Vagina (tissue), 2 donors: ENCODE results near the gene RWDD2A.

Source experiments
- POLR2AphosphoS5 ChIP-seq, 2 donors: sonication (generic); formaldehyde crosslinking; IDR thresholded peaks; one replicate each; pipeline ENCODE4 v1.9.0; 2017; ENCODE audit warnings: antibody characterized with exemption in 2 of 2, mild to moderate bottlenecking in 2 of 2, low read depth in 1 of 2; ENCODE audit not compliant: insufficient read depth in 1 of 2
- TF ChIP-seq, protein P1 (sequence below), 3 experiments: fragments of 450-650 bp in 2 of 3; fragments of 200-600 bp in 1 of 3; sonication (generic) in 1 of 3; IDR thresholded peaks; one replicate each; pipeline ENCODE4 v1.5.1; 2017 to 2019; ENCODE audit warnings: antibody characterized with exemption in 3 of 3, mild to moderate bottlenecking in 2 of 3, moderate library complexity in 2 of 3

DNA sequence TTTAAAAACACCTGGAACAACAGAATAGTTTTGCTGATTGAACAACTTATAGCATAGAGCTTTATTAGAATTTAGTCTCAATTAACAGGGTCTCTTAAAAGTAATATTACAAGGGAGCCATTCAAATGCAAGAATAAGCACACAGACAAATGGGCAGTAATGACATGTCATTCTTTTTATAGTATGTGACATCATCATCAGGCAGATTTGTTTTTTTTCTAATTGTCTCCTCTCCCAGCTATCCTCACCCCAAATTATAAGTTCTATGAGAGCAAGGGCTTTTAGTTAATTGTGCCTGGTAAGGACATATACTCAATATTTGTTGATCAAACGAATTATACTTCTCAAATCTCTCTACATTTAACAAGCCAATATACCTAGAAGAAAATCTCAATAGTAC is 11.0 kb upstream of the RWDD2A start:
- TF ChIP-seq, protein P1, sequence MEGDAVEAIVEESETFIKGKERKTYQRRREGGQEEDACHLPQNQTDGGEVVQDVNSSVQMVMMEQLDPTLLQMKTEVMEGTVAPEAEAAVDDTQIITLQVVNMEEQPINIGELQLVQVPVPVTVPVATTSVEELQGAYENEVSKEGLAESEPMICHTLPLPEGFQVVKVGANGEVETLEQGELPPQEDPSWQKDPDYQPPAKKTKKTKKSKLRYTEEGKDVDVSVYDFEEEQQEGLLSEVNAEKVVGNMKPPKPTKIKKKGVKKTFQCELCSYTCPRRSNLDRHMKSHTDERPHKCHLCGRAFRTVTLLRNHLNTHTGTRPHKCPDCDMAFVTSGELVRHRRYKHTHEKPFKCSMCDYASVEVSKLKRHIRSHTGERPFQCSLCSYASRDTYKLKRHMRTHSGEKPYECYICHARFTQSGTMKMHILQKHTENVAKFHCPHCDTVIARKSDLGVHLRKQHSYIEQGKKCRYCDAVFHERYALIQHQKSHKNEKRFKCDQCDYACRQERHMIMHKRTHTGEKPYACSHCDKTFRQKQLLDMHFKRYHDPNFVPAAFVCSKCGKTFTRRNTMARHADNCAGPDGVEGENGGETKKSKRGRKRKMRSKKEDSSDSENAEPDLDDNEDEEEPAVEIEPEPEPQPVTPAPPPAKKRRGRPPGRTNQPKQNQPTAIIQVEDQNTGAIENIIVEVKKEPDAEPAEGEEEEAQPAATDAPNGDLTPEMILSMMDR (IDR thresholded peaks at IDR 0.05): no peak
- no peak for TF ChIP-seq POLR2AphosphoS5 (IDR thresholded peaks at IDR 0.05; ENCODE audit: insufficient read depth in 1 of 2, low read depth in 1 of 2)
